Astrocyte (in vitro differentiated cells and primary cell): ENCODE measurements around the gene EVA1C. TPM values are rescaled to one million over a fixed set of nuclear protein-coding genes. Genes with fewer than 3 reads are reported as not detected.
A peak's percentile ranks its signal among the peaks of the same experiment; 100 is the strongest.

Experiments
- DNase-seq: peaks from one replicate; pipeline ENCODE4 v3.0.0-alpha.2; 2010; ENCODE audit warnings: low read depth
- FAIRE-seq: peaks from 2 replicates; lab custom pipeline; 2011; peaks lifted over from hg19 to GRCh38; lab: Jason Lieb, UNC
- H2AFZ ChIP-seq: 2 replicates; pipeline ENCODE4 v1.6.0; 2012; ENCODE audit warnings: low read depth, low read length, inconsistent platforms
- H3K27ac ChIP-seq: 2 replicates; pipeline ENCODE4 v1.5.1; 2011; ENCODE audit warnings: low read depth, low read length, inconsistent platforms
- H3K27me3 ChIP-seq: 2 replicates; pipeline ENCODE4 v1.6.0; 2011; ENCODE audit warnings: low read length, inconsistent platforms; ENCODE audit not compliant: insufficient read depth
- H3K36me3 ChIP-seq: 2 replicates; pipeline ENCODE4 v1.5.1; 2011; ENCODE audit warnings: low read length, inconsistent platforms; ENCODE audit not compliant: insufficient read depth
- H3K4me1 ChIP-seq: 2 replicates; pipeline ENCODE4 v1.5.1; 2011; ENCODE audit warnings: low read length, inconsistent platforms; ENCODE audit not compliant: insufficient read depth
- H3K4me2 ChIP-seq: 2 replicates; pipeline ENCODE4 v1.6.0; 2012; ENCODE audit warnings: low read length, inconsistent platforms
- H3K4me3 ChIP-seq: 2 replicates; pipeline ENCODE4 v1.5.1; 2011; ENCODE audit warnings: low read depth, mild to moderate bottlenecking, low read length, inconsistent platforms; ENCODE audit not compliant: insufficient read depth
- H3K79me2 ChIP-seq: 2 replicates; pipeline ENCODE4 v1.6.0; 2012; ENCODE audit warnings: mild to moderate bottlenecking, low read length, inconsistent platforms; ENCODE audit not compliant: insufficient read depth
- H3K9ac ChIP-seq: 2 replicates; pipeline ENCODE4 v1.6.0; 2012; ENCODE audit warnings: mild to moderate bottlenecking, low read length, inconsistent platforms
- H3K9me3 ChIP-seq: 2 replicates; pipeline ENCODE4 v1.5.1; 2012; ENCODE audit warnings: low read depth, mild to moderate bottlenecking, low read length, inconsistent platforms; ENCODE audit not compliant: insufficient read depth
- H4K20me1 ChIP-seq: 2 replicates; pipeline ENCODE4 v1.6.0; 2012; ENCODE audit warnings: low read length, inconsistent platforms; ENCODE audit not compliant: insufficient read depth
- H3K27ac Mint-ChIP-seq: one replicate; pipeline ENCODE4 v1.8.0; 2021; ENCODE audit warnings: mild to moderate bottlenecking, mixed read lengths; ENCODE audit not compliant: unreplicated experiment
- H3K27me3 Mint-ChIP-seq: one replicate; pipeline ENCODE4 v1.8.0; 2021; ENCODE audit warnings: low read depth, mixed read lengths; ENCODE audit not compliant: unreplicated experiment
- H3K36me3 Mint-ChIP-seq: one replicate; pipeline ENCODE4 v1.8.0; 2021; ENCODE audit warnings: low read depth, mixed read lengths; ENCODE audit not compliant: unreplicated experiment
- H3K4me1 Mint-ChIP-seq: one replicate; pipeline ENCODE4 v1.8.0; 2021; ENCODE audit warnings: low read depth, mixed read lengths; ENCODE audit not compliant: unreplicated experiment
- H3K4me3 Mint-ChIP-seq: one replicate; pipeline ENCODE4 v1.8.0; 2021; ENCODE audit warnings: mild to moderate bottlenecking, moderate library complexity, mixed read lengths; ENCODE audit not compliant: unreplicated experiment
- H3K9me3 Mint-ChIP-seq: one replicate; pipeline ENCODE4 v1.8.0; 2021; ENCODE audit warnings: mild to moderate bottlenecking, mixed read lengths; ENCODE audit not compliant: unreplicated experiment
- CTCF ChIP-seq: IDR thresholded peaks from 2 replicates; pipeline ENCODE4 v1.5.1; 2011; ENCODE audit warnings: low read depth, mild to moderate bottlenecking, inconsistent platforms, low read length, moderate library complexity; ENCODE audit not compliant: insufficient read depth
- EZH2 ChIP-seq: IDR thresholded peaks from 2 replicates; pipeline ENCODE4 v1.6.1; 2012; ENCODE audit warnings: mild to moderate bottlenecking, low read length, inconsistent platforms; ENCODE audit not compliant: insufficient read depth
- total RNA-seq: library from RNA; stranded (reverse); gene quantifications from 2 replicates; pipeline ENCODE4 v1.2.1, GENCODE V29; 2021

Gene EVA1C
- total RNA-seq, 1 donor from 2014 or later: not detected

GRCh38 chr21:32474179-32475059 is 61.9 kb downstream of the EVA1C start:
- no peak for TF ChIP-seq CTCF
- no peak for TF ChIP-seq EZH2
- no peak overlapping the region for H3K4me3 ChIP-seq
- no peaks in the 10 kb centered on the region for H3K79me2 ChIP-seq
- peaks cover 3% of the 10 kb centered on the region for H3K4me1 Mint-ChIP-seq
- H2AFZ ChIP-seq: no peak overlapping the region
- H3K27ac Mint-ChIP-seq: no peak overlapping the region
- no peaks in the 10 kb centered on the region for H3K9me3 Mint-ChIP-seq
- no peaks in the 10 kb centered on the region for H3K36me3 ChIP-seq
- FAIRE-seq: no peak
- peak overlapping the region; percentile 20 for H3K4me3 Mint-ChIP-seq
- peaks cover 2% of the 10 kb centered on the region for H3K36me3 Mint-ChIP-seq
- no peak overlapping the region for H3K27ac ChIP-seq
- peak overlapping the region; percentile 36 for H3K9ac ChIP-seq
- no peaks in the 10 kb centered on the region for H4K20me1 ChIP-seq
- peaks cover 22% of the 10 kb centered on the region for H3K4me1 ChIP-seq
- no peaks in the 10 kb centered on the region for H3K9me3 ChIP-seq
- H3K27me3 ChIP-seq: no peaks in the 10 kb centered on the region
- H3K27me3 Mint-ChIP-seq: peaks cover 18% of the 10 kb centered on the region
- DNase-seq: no peak
- peak overlapping the region; percentile 24 for H3K4me2 ChIP-seq

DNA sequence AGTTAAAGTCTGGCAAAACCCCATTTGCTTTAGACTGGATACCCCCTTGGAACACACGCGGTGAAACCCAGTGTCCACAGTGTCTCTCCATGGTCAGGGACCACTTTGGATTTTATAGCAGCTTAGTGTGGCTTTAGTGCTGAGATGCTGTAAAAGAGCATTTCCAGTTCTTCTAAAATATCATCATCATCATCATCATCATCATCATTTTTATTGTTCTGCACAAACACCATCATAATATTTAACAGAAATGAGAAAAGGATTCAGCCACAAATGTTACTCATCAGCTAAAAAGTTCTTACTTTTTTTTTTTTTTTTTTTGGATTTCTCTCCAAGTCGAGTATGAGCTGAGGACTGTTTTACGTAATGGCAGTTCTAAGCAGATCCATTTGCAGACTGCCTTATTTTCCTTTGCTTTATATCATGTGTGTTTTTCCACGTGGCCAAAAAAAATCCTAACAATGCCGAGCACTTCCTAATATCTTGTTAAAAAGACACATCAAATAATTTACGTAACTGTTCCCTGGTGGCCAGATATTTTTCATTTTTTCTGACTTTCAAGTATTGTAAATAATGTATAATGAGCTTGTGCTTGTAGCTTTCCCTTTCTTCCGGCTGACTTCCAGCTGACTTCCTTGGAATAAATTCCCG is 62.8 kb downstream of the EVA1C start:
- Histone ChIP-seq H3K4me2 (peak overlapping the region; percentile 24), H2AFZ (no peak overlapping the region), H3K27me3 (no peaks in the 10 kb centered on the region), H3K9ac (peak overlapping the region; percentile 36), H3K9me3 (no peaks in the 10 kb centered on the region), H4K20me1 (no peaks in the 10 kb centered on the region), H3K36me3 (no peaks in the 10 kb centered on the region), H3K4me3 (no peak overlapping the region), H3K27ac (no peak overlapping the region), H3K4me1 (peaks cover 22% of the 10 kb centered on the region), H3K79me2 (no peaks in the 10 kb centered on the region)
- peaks cover 4% of the 10 kb centered on the region for H3K4me1 Mint-ChIP-seq
- TF ChIP-seq EZH2 (no peak), CTCF (no peak)
- no peak overlapping the region for H3K4me3 Mint-ChIP-seq
- peaks cover 2% of the 10 kb centered on the region for H3K36me3 Mint-ChIP-seq
- H3K27me3 Mint-ChIP-seq: peaks cover 15% of the 10 kb centered on the region
- DNase-seq (peak; percentile 73), FAIRE-seq (no peak)
- H3K27ac Mint-ChIP-seq: no peak overlapping the region
- no peaks in the 10 kb centered on the region for H3K9me3 Mint-ChIP-seq
